Parathyroid adenoma (tissue), 2 donors: ENCODE measurements around the gene LIMS2.

Experiments used
- H2AFZ ChIP-seq: fragments of 300-600 bp; sonication (generic); one replicate; pipeline ENCODE4 v1.7.0; 2017; ENCODE audit warnings: antibody characterized with exemption, mild to moderate bottlenecking
- H3K27ac ChIP-seq: fragments of 300-600 bp; sonication (generic); one replicate; pipeline ENCODE4 v1.7.0; 2017
- H3K27me3 ChIP-seq: fragments of 300-600 bp; sonication (generic); one replicate; pipeline ENCODE4 v1.7.0; 2017; ENCODE audit warnings: low read length; ENCODE audit not compliant: control insufficient read depth, insufficient read depth
- H3K36me3 ChIP-seq: fragments of 300-600 bp; sonication (generic); one replicate; pipeline ENCODE4 v1.7.0; 2017; ENCODE audit warnings: low read length; ENCODE audit not compliant: control insufficient read depth, insufficient read depth
- H3K4me1 ChIP-seq: fragments of 300-600 bp; sonication (generic); one replicate; pipeline ENCODE4 v1.7.0; 2017; ENCODE audit warnings: control low read depth
- H3K4me2 ChIP-seq: fragments of 300-600 bp; sonication (generic); one replicate; pipeline ENCODE4 v1.7.0; 2017; ENCODE audit warnings: low read length
- H3K4me3 ChIP-seq: fragments of 300-600 bp; sonication (generic); one replicate; pipeline ENCODE4 v1.7.0; 2017; ENCODE audit warnings: low read depth, low read length
- H3K79me2 ChIP-seq: fragments of 300-600 bp; sonication (generic); one replicate; pipeline ENCODE4 v1.7.0; 2017; ENCODE audit warnings: control low read depth
- H3K9ac ChIP-seq: fragments of 300-600 bp; sonication (generic); one replicate; pipeline ENCODE4 v1.7.0; 2017; ENCODE audit warnings: mild to moderate bottlenecking
- H3K9me3 ChIP-seq: fragments of 300-600 bp; sonication (generic); one replicate; pipeline ENCODE4 v1.7.0; 2017; ENCODE audit warnings: low read length; ENCODE audit not compliant: control insufficient read depth
- TF ChIP-seq, protein P1 (sequence below): fragments of 300-600 bp; sonication (generic); IDR thresholded peaks from one replicate; pipeline ENCODE4 v1.7.0; 2017; ENCODE audit warnings: antibody characterized with exemption, mild to moderate bottlenecking
- donor health status: primary hyperparathyroidism.

Gene LIMS2

DNA sequence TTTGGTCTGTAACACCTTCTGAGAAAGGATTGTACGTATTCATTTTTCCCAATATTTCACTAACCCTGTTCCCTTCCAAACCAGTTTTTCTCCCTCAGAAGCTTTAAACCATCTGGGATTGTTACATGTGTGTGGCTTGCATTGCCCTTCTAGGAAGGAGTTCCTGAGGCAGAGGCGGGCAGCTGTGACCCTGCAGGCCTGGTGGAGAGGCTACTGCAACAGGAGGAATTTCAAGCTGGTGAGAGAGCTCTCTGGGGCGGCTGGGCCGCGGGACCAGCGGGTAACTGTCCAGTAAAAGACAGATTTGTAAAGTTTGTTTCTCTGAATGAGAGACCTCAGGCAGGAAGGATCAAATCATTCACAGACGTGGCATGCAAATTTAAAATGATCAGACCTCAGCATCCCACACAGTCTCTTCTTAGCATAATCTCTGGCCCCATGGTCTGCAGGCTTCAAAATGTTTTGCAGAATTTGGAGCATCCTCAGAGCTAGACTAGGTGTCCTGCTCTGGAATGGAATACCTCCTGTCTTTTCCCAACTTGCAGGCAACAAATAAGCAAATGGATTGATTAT, 69.6 kb downstream of the LIMS2 start:
- Histone ChIP-seq H3K4me2 (no peak overlapping the region), H3K9ac (no peak overlapping the region), H3K27ac (no peak overlapping the region), H3K36me3 (no peaks in the 10 kb centered on the region), H3K4me3 (no peak overlapping the region), H3K79me2 (no peaks in the 10 kb centered on the region), H3K27me3 (no peaks in the 10 kb centered on the region), H3K4me1 (no peaks in the 10 kb centered on the region), H2AFZ (no peak overlapping the region), H3K9me3 (peaks cover 3% of the 10 kb centered on the region)
- TF ChIP-seq, protein P1, sequence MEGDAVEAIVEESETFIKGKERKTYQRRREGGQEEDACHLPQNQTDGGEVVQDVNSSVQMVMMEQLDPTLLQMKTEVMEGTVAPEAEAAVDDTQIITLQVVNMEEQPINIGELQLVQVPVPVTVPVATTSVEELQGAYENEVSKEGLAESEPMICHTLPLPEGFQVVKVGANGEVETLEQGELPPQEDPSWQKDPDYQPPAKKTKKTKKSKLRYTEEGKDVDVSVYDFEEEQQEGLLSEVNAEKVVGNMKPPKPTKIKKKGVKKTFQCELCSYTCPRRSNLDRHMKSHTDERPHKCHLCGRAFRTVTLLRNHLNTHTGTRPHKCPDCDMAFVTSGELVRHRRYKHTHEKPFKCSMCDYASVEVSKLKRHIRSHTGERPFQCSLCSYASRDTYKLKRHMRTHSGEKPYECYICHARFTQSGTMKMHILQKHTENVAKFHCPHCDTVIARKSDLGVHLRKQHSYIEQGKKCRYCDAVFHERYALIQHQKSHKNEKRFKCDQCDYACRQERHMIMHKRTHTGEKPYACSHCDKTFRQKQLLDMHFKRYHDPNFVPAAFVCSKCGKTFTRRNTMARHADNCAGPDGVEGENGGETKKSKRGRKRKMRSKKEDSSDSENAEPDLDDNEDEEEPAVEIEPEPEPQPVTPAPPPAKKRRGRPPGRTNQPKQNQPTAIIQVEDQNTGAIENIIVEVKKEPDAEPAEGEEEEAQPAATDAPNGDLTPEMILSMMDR: no peak

DNA sequence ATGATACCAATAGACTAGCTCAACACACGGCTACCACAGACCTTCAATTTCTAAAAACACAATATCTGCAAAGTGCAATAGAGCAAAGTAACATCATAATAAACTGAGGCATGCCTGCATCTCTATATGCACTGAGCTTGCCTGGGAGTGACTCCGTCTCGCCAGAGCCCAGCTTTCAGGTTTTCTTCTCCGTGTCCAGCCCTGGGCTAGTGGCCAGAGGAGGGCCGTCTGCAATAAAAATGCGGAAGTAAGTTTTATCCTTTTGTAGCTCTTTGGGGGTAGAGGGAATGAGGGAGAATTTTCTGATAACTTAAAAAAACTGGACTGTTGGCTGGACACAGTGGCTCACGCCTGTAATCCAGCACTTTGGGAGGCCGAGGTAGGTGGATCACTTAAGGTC, 70.3 kb downstream of the LIMS2 start:
- Histone ChIP-seq H3K4me3 (no peak overlapping the region), H3K9me3 (peaks cover 3% of the 10 kb centered on the region), H3K27ac (no peak overlapping the region), H3K79me2 (no peaks in the 10 kb centered on the region), H3K4me2 (no peak overlapping the region), H3K27me3 (no peaks in the 10 kb centered on the region), H2AFZ (no peak overlapping the region), H3K4me1 (no peaks in the 10 kb centered on the region), H3K9ac (no peak overlapping the region), H3K36me3 (no peaks in the 10 kb centered on the region)
- TF ChIP-seq, protein P1: no peak

DNA sequence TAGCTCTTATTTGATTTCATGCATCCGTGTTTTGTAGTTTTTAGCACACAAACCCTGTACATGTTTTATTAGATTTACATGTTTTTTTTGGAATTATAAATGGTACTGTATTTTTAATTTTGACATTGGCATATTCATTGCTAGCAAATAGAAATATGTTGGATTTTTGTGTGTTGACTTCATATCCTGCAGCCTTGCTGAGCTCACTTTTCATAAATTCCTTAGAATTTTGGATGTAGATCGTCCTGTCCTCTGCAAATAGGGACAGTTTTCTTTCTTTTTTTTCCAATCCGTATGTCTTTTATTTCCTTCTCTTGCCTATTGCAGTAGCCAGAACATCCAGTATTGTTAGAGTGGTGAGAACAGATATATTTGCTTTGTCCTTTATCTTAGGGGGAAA, 76.1 kb downstream of the LIMS2 start:
- Histone ChIP-seq H3K36me3 (no peaks in the 10 kb centered on the region), H3K4me2 (no peak overlapping the region), H3K4me3 (no peak overlapping the region), H3K4me1 (no peaks in the 10 kb centered on the region), H2AFZ (no peak overlapping the region), H3K79me2 (no peaks in the 10 kb centered on the region), H3K27ac (no peak overlapping the region), H3K27me3 (no peaks in the 10 kb centered on the region), H3K9me3 (peaks cover 3% of the 10 kb centered on the region), H3K9ac (no peak overlapping the region)
- TF ChIP-seq, protein P1: no peak

DNA sequence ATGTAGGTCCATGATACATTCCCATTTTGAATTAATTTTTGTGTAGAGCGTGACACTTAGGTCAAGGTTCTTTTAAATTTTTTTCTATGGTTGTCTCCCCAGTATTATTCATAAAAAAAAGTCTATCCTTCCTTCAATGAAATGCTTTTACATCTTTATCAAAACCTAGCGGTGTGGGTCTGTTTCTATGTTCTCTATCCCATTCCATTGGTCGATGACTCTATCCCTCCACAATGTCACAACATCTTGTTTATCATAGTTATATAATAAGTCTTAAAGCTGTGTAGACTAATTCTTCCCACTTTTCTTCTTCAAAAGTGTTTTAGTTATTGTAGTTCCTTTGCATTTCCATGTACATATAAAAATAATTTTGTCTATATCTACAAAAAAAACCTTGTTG, 76.6 kb downstream of the LIMS2 start:
- Histone ChIP-seq H3K36me3 (no peaks in the 10 kb centered on the region), H3K9me3 (peaks cover 3% of the 10 kb centered on the region), H3K4me3 (no peak overlapping the region), H3K27me3 (no peaks in the 10 kb centered on the region), H3K9ac (no peak overlapping the region), H3K4me2 (no peak overlapping the region), H3K27ac (no peak overlapping the region), H2AFZ (no peak overlapping the region), H3K4me1 (no peaks in the 10 kb centered on the region), H3K79me2 (no peaks in the 10 kb centered on the region)
- TF ChIP-seq, protein P1: no peak

DNA sequence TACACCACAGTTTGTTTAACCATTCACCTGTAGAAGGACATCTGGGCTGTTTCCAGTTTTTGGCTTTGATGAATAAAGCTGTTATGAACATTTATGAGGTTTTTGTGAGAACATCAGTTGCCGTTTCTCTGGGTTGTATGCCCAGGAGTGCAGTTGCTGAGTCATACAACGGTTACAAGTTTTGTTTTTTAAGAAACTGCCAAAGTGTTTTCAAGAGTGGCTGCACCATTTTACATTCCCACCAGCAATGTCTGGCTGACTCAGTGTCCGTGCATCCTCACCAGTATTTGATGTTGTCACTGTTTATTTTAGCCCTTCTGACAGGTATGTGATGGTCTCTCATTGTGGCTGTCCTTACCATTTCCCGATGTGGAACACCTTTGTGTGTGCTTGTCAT, 77.3 kb downstream of the LIMS2 start:
- Histone ChIP-seq H2AFZ (no peak overlapping the region), H3K27me3 (no peaks in the 10 kb centered on the region), H3K9me3 (no peaks in the 10 kb centered on the region), H3K4me1 (no peaks in the 10 kb centered on the region), H3K36me3 (no peaks in the 10 kb centered on the region), H3K9ac (no peak overlapping the region), H3K27ac (no peak overlapping the region), H3K4me3 (no peak overlapping the region), H3K4me2 (no peak overlapping the region), H3K79me2 (no peaks in the 10 kb centered on the region)
- TF ChIP-seq, protein P1: no peak
